HG03196 (cell line): ENCODE results near the gene FBXO34.
"Not testable (repeated sequence)": the region's sequence is repeated elsewhere in the genome, so short reads cannot be mapped to it uniquely, and the experiment has no call there.

ENCODE experiments used
- ATAC-seq: cut with Tn5 transposase; IDR thresholded peaks from one replicate; pipeline ENCODE4 v1.9.1; 2021; ENCODE audit not compliant: unreplicated experiment

Gene FBXO34

DNA sequence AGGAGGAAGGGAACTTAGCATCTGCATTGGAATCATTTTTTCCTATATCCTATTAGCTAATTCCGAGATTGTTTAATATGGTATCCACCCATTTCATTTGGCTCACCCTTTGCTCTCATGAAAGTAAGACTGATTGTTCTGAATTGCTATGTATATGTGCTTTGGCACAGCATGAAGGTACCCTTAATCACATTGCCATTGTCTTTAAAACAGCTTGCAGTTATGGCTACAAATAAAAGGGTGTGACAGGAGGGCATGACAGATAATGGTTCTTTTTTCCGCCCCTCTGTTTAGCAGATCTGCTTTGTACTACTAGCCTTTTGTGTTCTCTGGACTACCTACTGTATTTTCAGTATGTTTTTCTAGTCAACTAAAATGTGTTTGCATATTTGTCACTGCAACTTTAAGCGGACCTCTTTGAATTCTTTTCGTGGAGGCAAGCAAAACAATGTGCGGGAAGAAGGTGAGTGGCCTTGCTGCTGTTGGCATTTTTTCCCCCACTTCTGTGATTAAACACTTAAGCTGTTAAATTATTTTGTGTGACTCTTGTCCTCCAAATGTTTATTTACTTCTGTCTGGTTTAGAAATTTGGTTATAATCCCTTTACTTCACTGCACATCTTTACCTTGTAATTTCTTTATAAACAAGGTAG lies 35.8 kb downstream of the FBXO34 start:
- no peak for ATAC-seq

DNA sequence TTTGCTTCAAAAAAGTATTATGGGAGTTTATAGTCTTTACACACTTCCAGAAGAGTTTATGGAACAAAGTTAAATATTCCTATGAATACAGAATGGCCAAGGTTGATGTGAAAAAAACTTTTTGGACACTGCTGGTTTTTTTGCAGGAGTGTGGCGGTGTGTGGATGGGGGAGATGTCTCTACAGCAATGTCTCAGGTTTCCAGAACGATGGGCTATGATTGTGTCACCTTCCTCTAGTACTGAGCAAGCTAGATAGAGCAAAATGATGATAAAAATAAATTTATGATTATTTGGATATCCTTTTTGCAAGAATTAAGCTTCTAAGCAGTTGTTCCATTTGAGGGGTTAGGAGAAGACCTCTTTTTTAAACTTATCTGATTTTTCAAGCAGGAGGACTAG lies 37.9 kb downstream of the FBXO34 start:
- no peak for ATAC-seq

DNA sequence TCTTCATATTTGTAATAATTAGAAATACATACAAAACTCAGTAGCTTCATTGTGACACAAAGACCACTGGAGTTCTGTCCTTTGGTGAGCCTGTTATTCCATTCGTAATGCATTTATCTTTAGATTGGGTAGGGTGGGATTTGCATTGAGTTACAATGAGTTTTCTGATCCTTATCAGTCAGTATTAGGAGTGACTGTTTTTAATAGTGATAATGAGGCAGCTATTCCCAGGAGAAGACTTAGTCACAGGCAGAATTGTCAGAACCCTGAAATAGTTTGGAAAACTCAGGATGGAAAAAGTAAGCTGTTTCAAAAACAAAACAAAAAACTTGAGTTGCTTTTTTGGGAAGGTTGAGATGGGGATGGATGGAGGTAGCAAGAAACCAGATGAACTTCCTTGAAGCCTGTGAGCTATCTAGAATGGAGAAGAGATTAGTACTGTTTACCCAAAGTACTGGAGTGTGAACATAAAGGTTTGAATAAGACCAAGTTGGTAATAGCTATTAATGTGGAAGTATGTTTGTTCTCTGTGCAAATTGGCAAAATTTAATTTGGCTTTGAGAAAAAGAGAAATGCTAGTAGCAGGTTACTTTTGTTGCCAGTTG lies 38.6 kb downstream of the FBXO34 start:
- no peak for ATAC-seq

DNA sequence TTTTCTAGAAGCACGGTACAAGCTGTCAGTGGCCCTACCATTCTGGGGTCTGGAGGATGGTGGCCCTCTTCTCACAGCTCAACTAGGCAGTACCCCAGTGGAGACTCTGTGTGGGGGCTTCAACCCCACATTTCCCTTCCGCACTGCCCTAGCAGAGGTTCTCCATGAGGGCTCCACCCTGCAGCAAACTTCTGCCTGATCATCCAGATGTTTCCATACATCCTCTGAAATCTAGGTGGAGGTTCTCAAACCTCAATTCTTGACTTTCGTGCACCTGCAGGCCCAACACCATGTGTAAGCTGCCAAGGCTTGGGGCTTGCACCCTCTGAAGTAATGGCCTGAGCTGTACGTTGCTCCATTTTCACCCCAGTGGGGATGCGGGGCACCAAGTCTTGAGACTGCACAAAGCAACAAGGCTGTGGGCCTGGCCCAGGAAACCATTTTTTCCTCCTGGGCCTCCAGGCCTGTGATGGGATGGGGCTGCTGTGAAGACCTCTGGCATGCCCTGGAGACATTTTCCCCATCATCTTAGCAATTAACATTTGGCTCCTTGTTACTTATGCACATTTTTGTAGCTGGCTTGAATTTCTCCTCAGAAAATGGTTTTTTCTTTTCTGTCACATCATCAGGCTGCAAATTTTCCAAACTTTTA lies 41.3 kb downstream of the FBXO34 start:
- ATAC-seq = not testable (repeated sequence)

DNA sequence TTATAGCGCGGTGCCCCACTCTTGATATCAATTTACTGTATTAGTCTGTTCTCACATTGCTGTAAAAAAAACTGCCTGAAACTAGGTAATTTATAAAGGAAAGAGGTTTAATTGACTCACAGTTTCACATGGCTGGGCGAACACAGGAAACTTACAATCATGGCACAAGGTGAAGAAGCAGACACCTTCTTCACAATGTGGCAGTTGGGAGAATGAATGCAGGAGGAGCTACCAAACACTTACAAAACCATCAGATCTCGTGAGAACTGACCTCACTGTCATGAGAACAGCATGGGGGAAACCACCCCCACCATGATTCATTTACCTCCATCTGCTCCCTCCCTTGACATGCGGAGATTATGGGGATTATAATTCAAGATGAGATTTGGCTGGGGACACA lies 42.3 kb downstream of the FBXO34 start:
- no peak for ATAC-seq

DNA sequence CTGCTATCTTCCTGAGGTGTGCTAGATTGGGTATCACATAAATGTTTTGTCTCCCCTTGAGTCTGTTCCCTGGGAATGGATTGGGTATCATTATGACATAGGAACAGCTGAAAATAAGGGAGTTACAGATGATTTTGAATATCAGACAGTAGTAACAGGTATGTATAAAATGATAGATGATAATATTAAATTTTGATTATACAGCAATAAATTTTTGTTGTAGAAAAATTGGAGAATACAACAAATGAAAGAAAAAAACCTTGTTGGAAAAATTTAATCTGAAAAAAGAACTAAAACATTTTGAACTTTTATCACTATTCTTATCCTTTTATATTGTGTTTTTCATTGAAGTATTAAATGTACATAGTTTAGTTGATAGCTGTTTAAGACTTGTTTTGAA lies 43.2 kb downstream of the FBXO34 start:
- no peak for ATAC-seq

DNA sequence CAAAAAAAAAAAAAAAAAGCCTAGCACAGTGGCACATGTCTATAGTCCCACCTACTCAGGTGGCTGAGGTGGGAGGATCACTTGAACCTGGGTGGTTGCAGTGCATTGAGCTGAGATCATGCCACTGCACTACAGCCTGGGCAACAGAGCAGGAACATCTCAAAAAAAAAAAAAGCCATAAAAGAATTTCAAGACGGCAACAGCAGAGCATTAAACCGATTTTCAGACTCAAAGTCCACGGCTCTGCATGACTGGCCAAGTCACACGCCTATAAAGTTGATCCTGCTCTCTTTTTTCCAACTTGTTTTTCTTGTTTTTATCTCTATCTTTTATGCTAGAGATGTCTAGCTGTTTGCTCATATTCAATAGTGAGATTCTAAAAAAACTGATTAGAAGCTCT lies 45.3 kb downstream of the FBXO34 start:
- no peak for ATAC-seq

DNA sequence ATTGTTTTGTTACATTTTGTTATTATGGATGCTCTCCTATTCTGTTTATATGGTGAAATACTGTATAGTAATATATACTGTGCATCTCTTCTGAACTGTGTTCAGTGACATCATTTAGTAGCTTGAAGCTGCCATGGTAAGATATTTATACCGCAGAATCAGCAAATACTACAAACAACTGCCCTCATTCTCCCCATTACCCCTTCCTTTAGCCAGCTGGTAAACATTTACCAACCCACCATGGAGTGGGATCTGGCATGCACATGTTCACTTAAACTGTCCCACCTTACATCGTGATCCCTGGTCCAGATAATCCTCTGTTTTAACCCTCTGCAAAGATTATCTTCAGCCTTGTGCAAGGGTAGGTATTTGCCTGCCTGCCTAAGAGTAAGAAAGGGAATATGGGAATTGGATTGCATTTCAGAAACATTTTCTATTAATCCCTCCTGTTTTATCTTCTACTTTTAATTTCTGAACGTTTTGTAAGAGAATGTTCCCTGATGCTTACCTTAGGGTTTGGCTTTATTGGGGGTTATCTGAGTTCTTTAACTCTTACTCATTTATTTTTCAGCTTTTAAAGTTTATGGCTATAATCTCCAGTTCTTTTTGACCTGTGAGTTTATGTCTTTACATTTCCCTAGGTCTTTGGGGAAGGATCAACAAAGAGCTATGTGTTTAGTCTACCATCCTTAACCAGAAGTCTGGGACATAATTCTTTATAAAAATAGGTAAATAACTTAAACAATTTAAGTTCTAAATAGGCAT lies 46.5 kb downstream of the FBXO34 start:
- ATAC-seq = no peak

DNA sequence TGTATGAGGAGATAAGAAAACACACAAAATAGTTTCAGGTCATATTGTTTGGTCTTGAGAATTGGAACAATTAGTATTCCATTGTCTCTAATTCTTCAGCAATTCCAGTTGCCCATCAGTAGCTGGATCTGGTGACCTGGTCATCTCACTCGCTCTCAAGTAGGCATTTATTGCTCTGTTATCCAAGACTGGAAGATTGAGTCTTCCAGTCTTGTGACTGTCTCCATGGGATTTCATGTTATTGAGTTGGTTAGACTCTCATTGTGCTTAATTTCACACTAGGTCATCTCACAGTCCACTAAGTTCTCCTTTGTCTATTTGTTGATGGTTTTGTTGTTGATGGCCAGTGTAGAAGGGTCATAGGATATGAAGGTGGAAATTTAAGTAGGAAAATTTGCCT lies 47.5 kb downstream of the FBXO34 start:
- ATAC-seq = no peak

DNA sequence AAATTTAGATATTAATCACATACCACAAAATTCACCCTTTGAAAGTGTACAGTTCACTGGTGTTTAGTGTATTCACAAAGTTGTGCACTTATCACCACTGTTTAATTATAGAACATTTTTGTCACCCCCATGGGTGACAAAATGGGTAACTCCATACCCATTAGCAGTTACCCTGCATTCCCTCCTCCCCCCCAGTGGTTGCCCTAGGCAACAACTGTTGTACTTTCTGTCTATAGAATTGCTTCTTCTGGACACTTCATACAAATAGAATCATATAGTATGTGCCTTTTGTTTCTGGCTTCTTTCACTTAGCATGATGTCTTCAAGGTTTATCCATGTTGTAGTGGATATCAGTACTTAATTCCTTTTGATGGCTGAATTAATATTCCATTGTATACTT lies 52.7 kb downstream of the FBXO34 start:
- ATAC-seq = no peak

DNA sequence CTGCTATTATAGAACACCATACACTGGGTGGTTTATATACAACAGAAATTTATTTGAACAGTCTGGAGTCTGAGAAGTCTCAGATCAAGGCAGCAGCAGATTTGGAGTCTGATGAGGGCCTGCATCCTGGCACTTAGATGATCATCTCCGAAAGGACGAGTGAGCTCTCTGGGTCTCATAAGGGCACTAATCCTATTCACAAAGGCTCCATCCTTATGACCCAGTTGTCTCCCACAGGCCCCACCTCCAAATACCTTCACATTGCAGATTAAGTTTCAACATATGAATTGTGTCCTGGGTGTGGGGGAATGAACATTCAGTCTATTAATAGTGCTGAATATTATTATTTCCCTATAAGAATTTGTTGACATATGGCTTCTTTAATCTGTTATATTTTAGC lies 53.6 kb downstream of the FBXO34 start:
- ATAC-seq = no peak

DNA sequence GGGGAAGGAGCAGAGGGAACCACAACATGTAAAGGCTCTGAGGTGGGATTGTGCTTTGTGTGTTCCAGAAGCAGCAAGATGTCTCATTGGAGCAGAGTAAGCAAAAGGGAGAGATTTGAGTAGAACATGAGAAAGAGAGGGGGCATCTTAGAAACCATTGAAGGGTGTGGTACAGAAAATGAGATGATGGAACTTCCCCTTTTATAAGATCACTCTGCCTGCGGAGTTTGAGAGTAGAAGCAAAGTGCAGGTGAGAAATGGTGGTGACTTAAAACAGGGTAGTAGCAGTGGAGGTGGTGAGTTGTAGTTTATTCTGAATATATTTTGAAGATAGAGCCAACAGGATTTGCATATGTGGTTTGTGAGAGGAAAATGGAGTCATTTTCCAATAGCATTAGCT lies 56.0 kb downstream of the FBXO34 start:
- ATAC-seq = no peak

DNA sequence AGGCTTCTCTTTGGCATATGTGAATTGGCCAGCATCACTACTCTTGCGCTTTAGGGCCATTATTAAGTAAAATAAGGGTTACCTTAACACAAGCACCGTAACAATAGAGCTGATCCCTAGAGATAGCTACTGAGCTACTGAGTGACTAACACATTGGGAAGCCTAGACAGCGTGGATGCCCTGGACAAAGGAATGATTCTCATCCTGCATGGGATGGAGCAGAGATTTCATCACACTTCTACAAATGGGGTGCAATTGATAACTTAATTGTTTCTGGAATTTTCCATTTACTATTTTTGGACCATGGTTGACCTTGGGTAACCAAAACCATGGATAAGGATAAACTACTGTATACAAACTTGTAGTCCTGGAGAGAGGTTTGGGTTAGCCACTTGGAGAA lies 57.1 kb downstream of the FBXO34 start:
- no peak for ATAC-seq

DNA sequence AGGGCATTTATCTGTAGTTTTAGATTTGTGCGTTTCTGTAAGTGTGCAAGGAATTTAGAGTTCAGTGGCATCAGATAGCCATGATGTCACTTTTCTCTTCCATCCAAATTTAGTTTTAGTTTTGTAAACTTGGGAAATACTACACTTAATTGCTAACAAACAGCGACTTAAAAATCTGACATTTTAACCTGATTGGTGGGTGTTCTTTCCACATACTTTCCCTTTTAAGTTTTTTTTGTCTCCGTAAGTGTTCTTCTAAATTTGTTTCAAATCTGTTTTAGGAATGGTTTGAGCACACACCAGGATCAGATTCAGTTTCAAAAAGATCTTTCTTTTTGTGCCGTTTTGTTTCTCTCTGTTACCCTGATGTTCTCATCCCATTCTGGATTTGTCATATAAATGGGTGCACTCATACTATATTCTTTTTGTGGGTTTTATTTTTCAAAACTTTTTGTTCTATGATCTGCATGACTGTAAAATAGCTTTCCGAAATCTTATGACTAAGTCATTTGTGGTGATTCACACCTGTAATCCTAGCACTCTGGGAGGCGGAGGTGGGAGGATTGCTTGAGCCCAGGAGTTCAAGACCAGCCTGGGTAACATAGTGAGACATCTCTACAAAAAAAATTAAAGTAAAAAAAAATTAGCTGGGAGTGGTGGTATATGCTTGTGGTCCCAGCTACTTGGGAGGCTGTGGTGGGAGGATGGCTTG lies 58.9 kb downstream of the FBXO34 start:
- ATAC-seq = no peak

DNA sequence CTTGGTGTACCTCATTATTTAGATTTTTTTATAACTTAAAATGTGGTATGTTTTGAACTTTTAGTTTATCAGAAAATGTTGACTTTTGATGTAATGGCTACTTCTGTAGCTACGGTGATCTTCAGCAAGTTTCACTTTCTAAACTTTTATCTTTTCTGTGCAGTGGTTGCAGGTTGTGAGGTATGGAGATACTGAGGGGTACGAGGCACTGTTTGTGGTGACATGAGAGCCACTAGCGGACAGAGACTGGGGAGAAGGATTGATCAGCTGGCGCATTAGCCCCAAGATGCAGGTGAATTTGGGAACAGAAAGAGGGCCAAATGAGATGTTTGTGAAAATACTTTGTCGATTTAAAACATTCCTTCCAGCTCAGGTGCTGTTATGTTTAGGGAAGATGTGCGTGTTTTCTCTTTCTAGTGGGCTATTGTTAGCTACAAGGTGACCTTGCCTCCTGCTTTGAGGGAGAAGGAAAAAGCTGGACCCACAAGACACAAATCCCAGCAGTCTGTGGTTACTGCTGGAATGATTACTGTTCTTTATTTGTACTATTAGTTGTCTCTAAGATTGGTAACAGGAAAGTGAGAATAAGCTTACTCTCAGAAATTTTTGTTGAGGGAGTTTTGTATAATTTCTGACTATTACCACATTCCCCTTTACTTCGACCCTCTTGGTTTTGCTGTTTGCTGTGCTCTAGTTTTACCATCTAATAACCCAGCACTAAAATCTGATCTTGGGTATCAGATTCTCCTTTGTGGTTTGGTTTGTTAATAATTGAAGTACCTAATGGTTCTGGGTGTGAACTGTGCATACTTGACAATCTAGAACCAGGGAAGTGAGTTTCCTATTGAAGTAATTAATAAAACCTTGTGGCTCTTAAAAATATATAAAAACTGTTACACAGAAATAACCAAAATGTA lies 61.7 kb downstream of the FBXO34 start:
- peak; percentile 53 for ATAC-seq

DNA sequence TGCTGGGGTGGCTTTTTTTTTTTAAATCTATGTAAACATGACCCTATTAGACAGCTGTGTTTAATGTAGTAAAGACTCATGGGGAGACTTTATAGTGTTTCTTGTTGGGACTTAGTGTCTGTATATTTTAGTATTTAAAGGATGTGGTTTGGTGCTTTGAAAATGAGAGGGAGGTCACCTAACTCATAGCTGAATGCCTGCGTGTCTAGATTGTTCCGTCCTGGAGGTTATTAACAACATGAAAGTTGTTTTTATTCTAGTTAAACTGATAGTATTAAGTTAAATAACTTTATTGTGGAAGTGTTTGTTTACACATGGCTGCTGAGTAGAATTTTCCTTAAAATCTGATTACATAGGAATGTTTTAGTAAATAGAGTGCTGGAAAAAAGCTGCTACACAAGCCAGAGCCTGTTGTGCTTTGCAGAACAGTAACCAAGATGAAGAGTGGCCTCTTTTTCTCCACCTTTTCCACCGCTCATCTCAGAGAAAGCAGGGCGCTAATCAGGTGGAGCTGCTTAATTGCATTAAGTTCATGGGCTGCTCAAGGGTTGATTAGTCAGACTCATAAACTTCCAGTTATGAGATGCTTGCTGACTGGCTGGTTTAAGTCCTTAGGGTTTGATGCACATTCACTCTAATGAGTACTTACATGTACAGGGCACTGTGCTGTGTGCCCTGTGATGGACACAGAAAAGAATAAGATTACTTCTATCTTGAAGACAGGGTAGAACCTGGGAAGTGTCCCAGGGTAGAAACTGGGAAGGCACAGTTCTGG lies 62.7 kb downstream of the FBXO34 start:
- ATAC-seq = no peak

DNA sequence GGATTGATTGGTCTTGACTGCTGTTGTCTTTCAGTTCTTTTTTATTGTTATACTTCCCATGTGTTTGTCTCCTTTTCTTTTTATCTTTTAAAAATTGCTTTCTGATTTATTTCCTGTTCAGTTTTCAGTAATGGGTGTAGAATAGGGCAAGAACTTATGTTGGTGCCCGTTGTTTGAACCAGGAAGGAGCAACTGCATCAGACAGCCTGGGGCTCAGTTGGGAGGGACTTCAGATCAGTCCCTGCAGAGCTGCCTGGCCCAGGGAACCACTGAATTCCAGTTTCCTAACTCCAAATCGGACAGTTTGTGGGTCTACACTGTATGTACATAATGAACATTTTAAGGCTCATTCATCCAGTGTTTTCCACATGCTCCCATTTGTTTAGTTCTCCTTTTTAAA lies 64.9 kb downstream of the FBXO34 start:
- ATAC-seq = no peak

DNA sequence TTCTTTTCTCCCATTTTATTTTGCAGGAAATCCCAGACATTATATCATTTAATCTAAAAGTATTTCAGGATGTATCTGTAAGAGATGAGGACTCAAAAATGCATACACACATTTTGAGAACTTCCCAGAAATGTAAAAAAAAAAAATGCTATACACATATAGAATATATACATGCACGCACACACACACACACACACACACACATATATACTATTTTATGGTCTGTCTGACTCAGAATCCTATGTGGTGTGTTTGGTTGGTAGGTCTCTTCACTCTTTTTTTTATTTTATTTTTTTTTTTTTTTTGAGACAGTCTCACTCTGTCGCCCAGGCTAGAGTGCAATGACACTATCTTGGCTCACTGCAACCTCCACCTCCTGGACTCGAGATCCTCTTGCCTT lies 65.5 kb downstream of the FBXO34 start:
- no peak for ATAC-seq

DNA sequence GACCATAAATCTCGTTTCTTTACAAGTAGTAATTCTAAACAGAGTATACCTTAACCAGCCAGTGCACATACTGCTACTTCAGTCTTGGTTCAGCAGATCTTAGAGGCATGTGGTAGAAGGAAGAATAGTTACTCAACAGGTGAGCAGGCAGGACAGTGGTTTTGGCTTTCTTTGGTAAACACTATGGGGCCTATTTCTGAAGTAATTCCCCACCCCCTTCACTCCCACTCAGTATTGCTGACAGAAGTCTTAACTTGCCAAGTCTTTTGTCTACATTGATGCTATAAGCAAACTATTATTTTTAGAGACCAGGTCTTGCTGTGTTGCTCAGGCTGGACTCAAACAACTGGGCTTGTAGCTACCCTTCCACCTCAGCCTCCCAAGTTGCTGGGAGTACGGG lies 68.5 kb downstream of the FBXO34 start:
- no peak for ATAC-seq

DNA sequence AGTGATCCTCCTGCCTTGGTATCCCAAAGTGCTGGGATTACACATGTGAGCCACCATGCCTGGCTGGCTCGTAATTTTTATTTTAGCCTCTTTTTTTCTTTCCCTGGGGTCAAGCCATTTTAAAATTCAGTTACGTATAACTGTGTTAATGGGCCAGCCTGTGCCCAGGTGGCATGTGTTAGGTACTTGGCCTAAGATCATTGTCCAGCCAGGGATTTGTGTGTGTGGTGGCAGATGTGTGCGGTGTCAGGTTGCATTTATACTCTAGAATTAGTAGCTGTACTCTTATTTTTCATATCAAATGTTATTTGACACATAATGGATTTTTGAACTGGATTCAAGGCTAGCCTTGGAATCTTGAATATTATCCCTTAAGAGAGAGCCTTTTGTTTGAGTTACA lies 69.3 kb downstream of the FBXO34 start:
- ATAC-seq = no peak
